Activated CD8-positive, alpha-beta memory T cell treated with anti-CD3 and anti-CD28 coated beads, Interleukin-2, amount 50 U/mL, for 4 hours (primary cell): ENCODE measurements around the gene COG5.
A peak's percentile ranks its signal among the peaks of the same experiment; 100 is the strongest.
"Not testable (repeated sequence)": the region's sequence is repeated elsewhere in the genome, so short reads cannot be mapped to it uniquely, and the experiment has no call there.

Experiments used
- DNase-seq: peaks from one replicate; pipeline ENCODE4 v3.0.0-alpha.2; 2020

COG5 gene

DNA sequence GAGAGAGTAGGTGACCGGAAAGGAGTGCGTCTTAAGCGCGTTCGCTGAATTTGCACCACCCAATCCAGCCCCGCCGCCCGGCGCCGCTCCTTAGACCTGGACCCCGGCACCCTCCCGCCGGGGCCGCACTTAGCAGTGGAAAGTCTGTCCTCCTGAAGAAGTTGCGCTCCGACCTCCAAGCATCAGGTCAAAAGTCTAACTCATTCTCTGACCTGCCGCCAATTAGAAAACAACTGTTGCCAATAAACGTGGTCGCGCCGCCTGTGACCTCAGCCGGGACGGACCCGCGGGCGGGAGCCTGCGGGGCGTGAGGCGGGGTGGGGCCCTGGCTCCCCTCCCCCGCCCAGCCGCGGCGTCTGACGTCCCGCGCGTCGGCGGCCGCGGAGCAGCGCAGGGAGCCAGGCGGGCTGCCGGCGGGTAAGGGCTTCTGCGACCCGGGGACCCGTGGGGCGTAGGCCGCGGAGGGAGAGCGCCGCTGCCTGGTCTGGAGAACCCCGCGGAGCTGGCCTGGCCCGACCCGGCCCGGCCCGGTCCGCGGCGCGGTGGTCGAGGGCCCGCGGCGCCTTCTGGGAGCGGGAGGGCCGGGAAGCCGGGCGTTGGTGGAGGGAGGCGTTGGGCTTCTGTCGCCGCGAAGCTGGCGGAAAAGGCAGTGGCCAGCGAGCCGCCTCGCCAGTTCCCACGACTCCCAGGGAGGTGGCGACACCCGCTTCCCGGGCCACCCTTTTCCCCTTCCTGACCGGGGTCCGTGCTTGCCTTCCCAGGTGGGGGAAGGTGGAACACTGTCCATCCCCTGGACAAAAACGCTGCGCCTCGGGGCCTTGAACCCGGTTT is 16.4 kb upstream of the COG5 start, which contains the start of gene BCAP29:
Gene BCAP29, plus strand, starts transcription at position 362 of the 831 bp plus-strand sequence. CDS start 527 bp downstream, outside the sequence.
- peak; percentile 70 for DNase-seq

DNA sequence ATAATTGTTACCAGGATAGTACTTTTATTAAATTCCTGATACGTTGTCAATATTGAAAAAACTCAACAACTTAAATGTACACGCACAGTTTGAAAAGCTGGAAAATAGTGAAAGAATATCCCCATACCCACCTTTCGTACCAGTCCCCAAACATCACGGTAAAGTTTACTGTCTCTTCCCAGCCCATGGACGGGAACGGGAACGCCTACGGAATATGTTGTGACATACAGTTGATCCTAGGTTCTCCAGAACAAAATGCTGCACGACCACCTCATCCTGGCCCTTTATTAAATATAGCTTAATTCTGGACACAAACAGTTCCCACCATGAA is 15.8 kb upstream of the COG5 start:
- no peak for DNase-seq

DNA sequence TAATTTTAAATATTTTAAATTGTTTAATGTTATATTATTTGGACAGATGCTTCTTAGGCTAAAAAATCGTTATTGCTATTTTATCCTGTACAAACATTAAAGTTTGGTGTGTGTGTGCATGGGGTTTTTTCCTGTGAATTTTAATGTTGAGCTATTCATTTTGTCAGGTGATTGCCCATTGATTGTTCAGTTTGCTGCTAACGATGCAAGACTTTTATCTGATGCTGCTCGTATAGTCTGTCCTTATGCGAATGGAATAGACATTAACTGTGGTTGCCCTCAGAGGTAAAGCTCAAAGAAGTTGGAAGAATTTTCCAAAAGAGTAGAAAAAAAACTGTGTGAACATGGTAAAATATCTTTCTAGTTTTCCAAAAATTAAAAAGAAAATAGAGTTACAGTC is 9.8 kb upstream of the COG5 start:
- no peak for DNase-seq

DNA sequence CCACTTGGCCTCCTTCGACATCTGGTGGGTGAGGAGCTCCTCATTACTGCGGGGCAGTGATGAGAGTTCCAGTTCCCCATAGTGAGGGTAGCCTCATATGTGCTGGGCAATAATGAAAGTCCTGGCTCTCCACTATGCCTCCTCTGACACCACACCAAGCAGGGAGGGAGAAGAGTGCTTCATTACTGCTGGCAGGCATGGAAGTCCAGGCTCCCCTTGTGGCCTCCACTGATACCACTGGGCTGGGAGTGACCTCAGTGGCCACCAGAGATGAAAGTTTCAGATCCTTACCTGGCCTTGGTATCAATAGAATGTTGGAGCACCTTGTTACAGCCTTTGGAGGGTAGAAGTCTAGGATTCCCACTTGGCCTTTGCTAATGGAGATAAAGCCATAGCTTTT is 6.6 kb upstream of the COG5 start:
- no peak for DNase-seq

DNA sequence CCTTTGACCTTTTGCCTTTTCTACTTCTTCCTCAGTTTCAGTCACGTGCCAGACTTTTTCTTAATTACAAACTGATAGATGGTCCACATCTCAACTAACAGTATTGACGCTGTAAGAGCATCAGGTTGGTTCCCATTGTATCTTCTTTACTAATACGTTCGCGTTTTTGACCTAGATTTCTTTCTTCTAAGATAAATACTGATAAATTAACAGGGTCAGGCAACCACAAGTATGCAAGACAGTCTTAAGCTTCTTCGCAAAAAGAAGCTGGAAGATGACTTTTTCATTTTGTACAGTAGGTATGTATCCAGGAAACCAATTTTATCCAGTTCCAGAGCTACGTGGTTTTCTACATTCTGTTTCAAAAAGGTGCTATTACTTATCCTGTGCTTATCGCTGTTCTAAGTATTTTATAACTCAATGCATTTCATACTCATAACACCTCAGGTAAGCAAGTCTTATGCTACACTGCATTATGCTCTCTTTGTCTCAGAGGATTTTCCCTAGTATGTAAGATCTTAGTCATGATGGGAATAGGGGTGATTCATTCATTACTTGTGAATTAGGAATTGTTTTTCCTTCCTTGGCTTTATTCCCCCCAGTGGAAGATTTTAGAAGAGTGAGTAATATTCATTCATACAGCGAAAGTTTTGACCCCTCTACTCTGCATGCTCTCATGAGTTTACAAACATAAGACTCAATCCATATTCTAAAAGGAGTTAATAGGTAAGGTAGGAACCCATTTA is 1.0 kb upstream of the COG5 start:
- DNase-seq: no peak

DNA sequence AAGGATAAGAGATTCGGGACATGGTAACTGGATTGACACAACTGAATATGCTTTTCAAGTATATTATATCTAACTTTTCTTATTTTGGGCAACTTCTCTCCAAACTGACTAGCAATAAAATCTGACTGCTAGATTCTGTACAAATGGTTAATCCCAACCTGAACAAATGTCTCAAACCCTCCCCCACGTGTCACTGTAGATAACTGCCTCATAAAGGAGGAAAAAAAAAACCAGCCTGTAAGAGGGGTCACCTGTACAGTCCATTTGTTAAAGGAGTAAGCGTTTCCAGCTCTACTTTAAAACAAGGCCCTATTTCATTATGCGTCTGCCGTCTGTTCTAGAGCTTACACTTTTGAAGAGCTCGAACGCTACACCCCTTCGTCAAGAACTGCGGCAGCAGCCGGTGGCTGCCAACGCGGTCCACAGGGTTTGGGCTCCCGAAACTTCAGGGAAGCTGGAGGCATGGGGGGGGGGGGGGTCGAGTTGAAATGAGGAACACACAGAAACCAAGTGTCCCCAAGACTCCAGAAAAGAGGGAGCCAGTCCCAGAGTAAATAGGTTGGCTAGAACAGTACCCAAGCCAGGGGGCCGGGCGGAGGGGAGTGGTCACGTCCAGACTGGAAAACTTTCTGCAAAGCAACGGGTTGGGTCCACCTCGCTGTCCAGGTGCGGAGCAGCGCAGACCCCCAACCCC is 492 bp downstream of the COG5 start:
- no peak for DNase-seq

DNA sequence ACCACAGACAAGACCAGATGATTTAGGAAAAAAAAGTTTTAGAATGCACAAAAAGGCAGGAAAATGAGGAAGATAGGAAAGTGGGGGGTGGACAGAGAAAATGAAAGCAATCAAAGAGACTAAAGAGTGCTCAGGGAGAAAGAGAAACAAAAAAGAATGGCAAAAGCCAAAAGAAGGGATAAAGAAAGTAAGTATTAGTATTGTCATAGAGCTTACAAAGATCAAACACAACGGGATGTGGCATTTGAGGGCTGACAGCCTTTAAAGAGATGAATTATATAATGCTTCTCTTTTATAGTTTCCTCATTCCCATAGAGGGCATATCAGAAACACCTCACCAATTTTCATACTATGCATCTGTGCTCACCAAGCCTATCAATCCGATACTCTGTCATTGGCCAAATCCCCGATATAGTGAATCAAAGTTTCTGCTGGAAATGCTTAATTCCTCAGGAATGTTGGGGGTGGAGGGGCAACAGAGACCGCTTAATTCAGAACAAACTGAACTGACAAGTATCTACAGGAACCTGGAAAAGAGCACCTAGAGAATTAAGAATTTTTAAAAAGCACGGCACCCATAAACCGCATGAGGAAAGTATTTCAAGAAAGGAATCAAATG is 2.7 kb downstream of the COG5 start:
- DNase-seq: no peak

DNA sequence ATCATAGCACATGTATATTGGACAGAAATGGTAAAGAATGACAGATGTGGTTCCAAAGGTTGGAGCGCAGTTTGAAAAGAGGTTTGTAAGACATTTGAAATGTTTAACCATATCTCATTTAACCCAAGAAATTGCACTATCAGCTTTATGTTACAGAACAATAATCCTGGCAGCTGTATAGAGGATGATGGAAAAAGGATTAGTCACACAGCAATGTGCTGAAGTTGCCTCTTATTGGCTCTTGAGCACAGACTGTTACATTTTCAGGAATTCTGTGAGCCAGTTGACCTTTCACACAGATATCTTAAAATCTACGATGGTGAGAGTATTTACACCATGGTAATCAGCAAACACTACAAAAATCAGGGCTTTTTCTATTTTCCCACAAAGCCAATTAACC is 3.9 kb downstream of the COG5 start:
- DNase-seq: no peak

DNA sequence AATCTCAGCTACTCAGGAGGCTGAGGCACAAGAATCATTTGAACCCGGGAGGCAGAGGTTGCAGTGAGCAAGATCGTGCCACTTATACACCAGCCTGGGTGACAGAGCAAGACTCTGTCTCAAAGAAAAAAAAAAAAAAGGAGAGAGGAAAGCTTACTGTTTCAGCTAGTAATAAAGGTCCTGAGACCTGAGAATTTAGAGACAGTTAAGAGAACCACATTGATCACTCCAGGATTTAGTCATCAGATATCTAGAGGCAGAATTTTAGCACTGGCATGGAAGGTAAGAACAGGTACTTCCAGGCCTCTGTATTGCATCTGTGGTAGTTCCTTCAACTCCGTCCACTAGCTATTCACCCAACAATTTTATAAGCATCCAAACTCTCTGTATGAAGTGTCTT is 7.8 kb downstream of the COG5 start:
- no peak for DNase-seq

DNA sequence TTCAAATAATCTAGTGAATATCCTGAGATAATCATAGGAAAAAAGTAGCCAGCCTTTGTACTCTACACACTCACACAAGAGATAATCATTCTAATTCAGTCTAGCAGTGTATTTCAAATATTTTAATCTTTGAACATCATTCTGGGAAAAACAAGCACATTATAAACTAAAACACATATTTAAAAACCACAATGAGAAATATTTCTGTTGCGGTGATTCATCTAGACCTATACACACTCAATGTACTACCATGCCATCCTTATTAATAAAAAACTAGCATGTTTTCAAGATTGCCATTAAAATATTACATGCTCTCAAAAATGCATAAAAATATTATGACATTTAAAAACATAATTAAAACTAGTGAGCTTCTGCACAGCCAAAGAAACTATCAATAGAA is 11.8 kb downstream of the COG5 start:
- no peak for DNase-seq

DNA sequence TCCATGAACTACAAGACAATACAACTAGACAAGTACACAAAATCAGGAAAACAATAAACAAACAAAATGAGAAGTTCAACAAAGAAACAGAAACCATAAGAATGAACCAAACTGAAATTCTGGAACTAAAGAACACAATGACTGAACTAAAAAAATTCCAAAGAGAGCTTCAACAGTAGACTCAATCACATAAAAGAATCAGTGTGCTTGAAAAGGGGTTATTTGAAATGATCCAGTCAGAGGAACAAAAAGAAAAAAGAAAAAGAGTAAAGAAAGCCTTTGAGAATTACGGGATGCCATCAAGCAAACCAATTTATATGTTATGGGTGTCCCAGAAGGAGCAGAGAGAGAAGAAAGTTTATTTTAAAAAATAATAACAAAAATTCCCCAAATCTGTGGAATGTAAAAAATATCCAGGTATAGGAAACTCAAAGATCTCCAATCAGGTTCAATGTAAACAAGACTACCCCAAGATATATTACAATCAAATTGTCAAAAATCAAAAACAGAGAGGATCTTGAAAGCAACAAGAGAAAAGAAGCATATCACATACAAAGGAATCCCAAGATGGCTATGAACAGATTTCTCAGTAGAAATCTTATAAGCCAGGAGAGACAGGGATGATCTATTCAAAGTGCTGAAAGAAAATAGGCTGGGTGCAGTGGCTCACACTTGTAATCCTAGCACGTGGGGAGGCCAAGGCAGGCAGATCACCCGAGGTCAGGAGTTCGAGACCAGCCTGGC is 18.7 kb downstream of the COG5 start:
- DNase-seq: no peak

DNA sequence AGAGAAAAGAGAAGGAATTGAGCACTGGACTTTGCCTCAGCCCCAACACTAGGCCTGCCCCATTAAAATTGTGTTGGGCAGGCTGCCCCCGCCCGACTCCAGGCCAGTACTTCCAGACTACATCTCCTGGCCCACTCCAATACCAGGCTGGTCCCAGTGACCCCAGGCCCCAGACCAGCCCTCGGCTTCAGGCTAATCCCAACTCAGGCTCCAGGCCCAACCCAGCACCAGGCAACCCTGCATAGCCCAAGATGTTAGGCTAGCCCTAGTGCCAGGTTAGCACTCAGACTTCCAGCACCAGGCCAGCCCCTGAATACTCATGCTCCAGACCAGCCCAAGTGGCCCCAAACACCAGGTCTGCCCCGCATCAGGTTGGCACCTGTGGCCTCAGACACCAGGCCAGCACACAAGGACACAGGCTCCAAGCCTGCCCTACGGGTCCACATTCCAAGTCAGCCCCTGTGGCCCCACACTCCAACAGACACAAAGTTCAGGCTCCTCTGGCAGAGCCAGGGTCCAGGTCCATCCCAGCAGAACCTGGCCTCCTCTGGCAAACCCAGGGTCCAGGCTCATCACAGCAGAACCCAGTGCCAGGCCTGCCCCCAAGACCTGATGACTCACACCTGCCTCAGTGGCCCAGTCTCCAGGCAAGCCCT is 20.3 kb downstream of the COG5 start:
- no peak for DNase-seq

DNA sequence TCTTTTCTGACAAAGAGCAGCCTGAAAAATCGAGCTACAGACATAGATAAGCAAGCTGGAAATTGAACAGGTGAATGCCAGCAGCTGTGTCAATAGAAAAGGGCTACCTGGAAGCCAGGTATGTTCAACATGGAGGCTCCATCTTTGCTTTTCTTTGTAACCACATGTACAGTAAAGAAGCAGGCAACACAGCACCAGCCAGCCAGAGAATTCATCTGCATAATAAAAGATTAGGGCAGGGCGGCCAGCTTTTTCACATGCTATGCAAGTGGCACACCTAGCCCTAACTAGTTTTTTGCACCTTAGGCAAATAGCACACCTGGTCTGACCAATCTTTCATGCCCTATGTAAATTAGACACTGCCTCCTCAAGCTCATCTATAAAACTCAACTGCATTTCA is 25.7 kb downstream of the COG5 start:
- no peak for DNase-seq

DNA sequence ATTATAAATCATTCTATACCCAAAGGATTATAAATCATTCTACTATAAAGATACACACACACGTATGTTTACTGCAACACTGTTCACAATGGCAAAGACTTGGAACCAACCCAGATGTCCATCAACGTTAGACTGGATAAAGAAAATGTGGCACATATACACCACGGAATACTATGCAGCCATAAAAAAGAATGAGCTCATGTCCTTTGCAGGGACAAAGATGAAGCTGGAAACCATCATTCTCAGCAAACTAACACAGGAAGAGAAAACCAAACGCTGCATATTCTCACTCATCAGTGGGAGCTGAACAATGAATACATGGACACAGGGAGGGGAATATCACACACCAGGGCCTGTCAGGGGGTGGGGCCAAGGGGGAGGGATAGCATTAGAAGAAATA is 26.5 kb downstream of the COG5 start:
- not testable (repeated sequence) for DNase-seq

DNA sequence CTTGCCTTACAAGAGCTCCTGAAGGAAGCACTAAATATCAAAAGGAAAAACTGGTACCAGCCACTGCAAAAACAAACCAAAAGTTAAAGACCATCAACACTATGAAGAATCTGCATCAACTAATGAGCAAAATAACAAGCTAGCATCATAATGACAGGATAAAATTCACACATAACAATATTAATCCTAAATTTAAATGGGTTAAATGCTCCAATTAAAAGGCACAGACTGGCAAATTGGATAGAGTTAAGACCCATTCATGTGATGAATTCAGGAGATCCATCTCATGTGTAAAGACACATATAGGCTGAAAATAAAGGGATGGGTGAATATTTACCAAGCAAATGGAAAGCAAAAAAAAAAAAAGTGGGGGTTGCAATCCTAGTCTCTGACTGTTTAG is 29.6 kb downstream of the COG5 start:
- DNase-seq: no peak

DNA sequence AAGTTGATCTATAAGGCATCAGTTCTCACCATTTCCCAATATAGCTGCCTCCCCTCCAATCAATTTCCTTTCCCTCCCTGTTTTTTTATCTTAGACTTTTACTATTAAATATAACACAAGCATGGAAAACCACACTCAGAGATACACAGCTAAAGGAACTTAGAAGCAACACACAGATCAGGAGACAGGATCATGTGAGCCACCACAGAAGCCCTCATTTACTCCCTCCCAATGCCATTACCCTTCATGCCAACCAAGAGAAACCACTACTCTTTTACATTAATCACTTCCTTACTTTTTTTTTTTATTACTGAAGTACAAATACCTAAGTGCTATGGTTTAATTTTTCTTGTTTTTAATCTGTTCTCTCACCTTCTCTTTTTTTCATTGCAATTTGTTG is 33.0 kb downstream of the COG5 start:
- DNase-seq: no peak

DNA sequence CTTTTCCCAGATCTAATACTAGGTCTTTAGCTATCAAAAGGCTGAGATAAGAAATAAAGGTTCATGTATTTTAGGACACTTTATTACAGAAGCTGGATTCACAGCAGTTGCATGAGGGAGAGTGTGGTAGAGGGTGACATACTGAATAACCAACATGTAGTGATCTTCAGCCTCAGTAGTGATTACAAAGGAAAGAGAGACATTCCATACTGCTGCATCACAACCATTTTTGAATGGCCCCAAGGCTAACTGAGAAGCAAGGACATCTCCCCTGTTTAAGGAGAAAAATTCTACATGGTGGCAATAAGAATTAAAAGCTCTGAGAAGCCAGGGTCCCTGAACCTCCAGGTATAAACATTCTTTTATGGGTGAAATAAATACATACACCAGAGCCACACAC is 35.3 kb downstream of the COG5 start:
- DNase-seq: no peak

DNA sequence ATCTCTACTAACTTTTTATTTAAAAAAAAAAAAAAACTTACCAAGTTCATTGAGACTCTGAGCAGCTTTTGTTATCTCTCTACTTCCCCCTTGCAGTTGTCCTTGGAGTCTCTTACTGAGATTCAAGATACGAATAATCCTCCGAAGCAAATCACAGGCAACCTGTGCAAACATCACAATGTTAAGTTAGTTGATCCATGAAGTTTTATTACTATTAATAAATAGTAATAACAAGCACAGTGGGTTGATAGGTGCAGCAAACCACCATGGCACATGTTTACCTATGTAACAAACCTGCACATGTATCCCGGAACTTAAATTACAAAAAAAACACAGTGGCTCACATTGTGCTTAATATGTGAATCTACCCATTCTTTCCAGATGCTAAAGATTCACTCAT is 36.5 kb downstream of the COG5 start:
- no peak for DNase-seq

DNA sequence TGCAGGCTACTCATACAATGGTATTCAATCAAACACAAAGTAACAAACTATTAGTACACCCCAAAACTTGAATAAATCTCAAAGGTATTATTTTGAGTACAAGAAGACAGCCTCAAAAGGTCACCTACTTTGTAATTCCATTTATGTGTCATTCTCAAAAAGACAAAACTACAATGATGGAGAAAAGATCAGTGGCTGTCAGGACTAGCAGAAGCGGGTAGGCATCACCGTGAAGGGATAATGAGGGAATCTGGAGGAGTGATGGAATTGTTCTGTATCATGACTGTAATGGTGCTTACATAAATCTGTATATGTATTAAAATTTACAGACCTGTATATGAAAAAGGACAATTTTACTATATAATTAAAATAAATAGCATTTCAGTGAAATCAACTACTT is 37.0 kb downstream of the COG5 start:
- no peak for DNase-seq

DNA sequence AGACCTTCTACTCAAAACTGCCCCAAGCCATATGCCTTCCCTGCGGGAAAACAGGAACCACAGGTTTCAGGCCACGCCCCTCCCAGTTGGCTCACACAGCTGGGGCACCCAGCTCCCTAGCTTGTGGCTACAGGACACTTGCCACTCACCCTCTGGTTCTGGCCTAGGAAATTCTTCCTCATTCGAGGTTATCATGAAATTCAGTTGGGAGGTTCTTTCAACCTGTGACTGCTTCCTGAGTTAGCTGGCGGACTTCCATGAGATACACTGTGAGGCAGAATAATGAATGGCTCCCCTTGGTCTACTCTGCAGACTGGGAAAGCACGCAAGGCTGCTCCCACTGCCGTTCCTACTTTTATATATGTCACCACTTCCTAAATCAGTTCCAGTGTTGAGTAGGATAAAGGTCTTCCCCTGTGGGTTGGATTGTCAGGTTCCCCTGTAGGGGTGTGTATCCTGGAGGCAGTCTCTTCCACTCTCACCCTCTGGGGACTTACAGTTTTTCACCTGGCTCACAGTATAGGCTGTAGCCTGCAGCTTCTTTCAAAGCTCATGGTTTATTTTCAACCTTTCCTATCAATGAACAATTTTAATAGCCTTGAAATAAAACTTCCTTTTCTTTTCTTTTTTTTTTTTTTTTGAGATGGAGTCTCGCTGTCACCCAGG is 56.9 kb downstream of the COG5 start:
- DNase-seq: no peak

DNA sequence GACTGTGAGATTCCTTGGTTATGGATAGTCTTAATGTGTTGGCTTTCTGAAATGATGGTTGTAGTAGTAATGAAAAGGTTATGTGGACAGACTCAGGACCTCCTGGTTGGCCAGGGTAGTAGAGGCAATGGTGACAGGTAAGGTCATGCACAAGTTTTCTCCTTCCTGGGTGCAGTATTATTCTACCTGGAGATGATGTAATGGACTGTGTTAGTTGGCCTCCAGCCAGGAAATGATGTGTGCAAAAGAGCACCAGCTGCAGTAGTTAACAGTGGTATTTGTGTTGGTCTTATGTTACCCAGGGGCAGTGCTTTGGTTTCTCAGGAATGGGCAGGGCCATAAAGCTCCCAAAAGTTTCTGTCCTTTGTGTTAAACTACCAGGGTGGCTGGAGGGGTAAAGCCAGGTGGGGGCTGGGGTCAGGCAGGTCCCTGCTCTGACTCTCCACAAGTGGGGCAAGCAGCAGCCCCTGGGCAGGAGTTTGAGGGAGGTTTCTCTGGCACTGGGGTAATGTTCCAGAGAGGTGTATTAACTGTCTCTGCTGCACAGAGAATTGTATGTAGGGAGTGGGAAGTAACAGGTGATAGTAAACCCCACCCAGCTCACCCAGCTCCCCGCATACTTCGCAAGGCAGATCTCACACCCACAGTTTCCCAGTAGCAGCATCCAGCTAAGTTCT is 57.6 kb downstream of the COG5 start:
- DNase-seq: no peak
